Measurements from ENCODE around the gene DDX28.

GRCh38 chr16:68064791-68065365 is 41.8 kb upstream of the DDX28 start:
- TF ChIP-seq TAF1 (IDR thresholded peaks at IDR 0.05; ENCODE audit: borderline replicate concordance, low read depth, low read length) (no peak), POLR2AphosphoS5 (IDR thresholded peaks at IDR 0.05; ENCODE audit: low read depth, low read length) (no peak), POLR2A (IDR thresholded peaks at IDR 0.05; ENCODE audit: low read depth, low read length) (no peak)

Data from GM12892 (cell line).